Suprapubic skin (tissue), 4 donors: ENCODE data around the gene C5orf63.

Experiments used
- CTCF ChIP-seq, 2 donors: fragments of 200-600 bp in 1 of 2; fragments of 450-650 bp in 1 of 2; sonication (generic) in 1 of 2; IDR thresholded peaks; one replicate each; pipeline ENCODE4 v1.5.1; 2016 to 2019; ENCODE audit warnings: antibody characterized with exemption in 2 of 2, mild to moderate bottlenecking in 1 of 2, moderate library complexity in 1 of 2
- POLR2A ChIP-seq, 2 donors: fragments of 450-650 bp; IDR thresholded peaks; one replicate each; pipeline ENCODE4 v1.6.1; 2017; ENCODE audit warnings: antibody characterized with exemption in 2 of 2, mild to moderate bottlenecking in 2 of 2, moderate library complexity in 2 of 2
- POLR2AphosphoS5 ChIP-seq, 3 donors: sonication (generic); formaldehyde crosslinking; IDR thresholded peaks; one replicate each; pipeline ENCODE4 v1.6.1; 2017; ENCODE audit warnings: antibody characterized with exemption in 3 of 3

DNA sequence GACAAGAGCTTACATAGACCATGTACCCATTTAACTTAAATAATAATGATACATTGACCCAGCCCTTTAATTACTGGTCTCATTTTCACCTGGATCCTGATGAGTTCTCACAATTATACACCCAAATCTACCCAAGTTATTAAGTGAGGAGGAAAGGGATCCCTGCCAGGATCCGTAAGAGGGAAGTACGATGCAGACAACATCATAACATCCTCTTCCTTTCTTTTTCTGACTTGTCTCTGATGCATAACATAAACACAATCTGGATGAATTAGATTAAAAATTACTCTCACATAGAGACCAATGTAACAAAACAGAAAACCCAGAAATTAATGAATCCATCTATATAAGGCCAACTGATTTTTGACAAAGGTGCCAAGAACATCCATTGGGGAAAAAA, 59.9 kb downstream of the C5orf63 start:
- TF ChIP-seq POLR2A (IDR thresholded peaks at IDR 0.05): no peak
- no peak for TF ChIP-seq CTCF (IDR thresholded peaks at IDR 0.05)
- TF ChIP-seq POLR2AphosphoS5 (IDR thresholded peaks at IDR 0.05): no peak
